HFFc6 (cell line): ENCODE results near the gene ASTL. TPM values are rescaled to one million over a fixed set of nuclear protein-coding genes. Genes with fewer than 3 reads are reported as not detected.

Source experiments
- DNase-seq: peaks from one replicate; pipeline ENCODE4 v3.0.0-alpha.2; 2018
- H3K27ac Mint-ChIP-seq: 2 replicates; pipeline ENCODE4 v1.8.0; 2020; ENCODE audit warnings: mild to moderate bottlenecking, mixed read lengths
- H3K27me3 Mint-ChIP-seq: 2 replicates; pipeline ENCODE4 v1.8.0; 2021; ENCODE audit warnings: mild to moderate bottlenecking, moderate library complexity, mixed read lengths; ENCODE audit not compliant: insufficient read depth
- H3K36me3 Mint-ChIP-seq: 2 replicates; pipeline ENCODE4 v1.8.0; 2021; ENCODE audit warnings: low read depth, mixed read lengths
- H3K4me1 Mint-ChIP-seq: 2 replicates; pipeline ENCODE4 v1.8.0; 2020; ENCODE audit warnings: low read depth, mixed read lengths
- H3K4me3 Mint-ChIP-seq: 2 replicates; pipeline ENCODE4 v1.8.0; 2020; ENCODE audit warnings: mild to moderate bottlenecking, moderate library complexity, mixed read lengths
- H3K9me3 Mint-ChIP-seq: 2 replicates; pipeline ENCODE4 v1.8.0; 2020; ENCODE audit warnings: mild to moderate bottlenecking, mixed read lengths
- CTCF ChIP-seq: fragments of 200-600 bp; sonication (generic); IDR thresholded peaks from 2 replicates; pipeline ENCODE4 v1.5.0; 2021; ENCODE audit warnings: antibody characterized with exemption, mild to moderate bottlenecking
- total RNA-seq, 6 experiments: library from RNA; stranded (reverse); fragmentation: NEBNext Ultra II Directional; extraction: Animal tissue kit (Norgen Biotek cat#: 25700); gene quantifications; 2 replicates in 1 of 6; 3 replicates in 5 of 6; pipeline ENCODE4 v1.2.3, GENCODE V29; 2021

Gene ASTL
- total RNA-seq, 6 experiments from 2014 or later = 0.25 to 0.39 (median 0.31) TPM; not detected in 3

DNA sequence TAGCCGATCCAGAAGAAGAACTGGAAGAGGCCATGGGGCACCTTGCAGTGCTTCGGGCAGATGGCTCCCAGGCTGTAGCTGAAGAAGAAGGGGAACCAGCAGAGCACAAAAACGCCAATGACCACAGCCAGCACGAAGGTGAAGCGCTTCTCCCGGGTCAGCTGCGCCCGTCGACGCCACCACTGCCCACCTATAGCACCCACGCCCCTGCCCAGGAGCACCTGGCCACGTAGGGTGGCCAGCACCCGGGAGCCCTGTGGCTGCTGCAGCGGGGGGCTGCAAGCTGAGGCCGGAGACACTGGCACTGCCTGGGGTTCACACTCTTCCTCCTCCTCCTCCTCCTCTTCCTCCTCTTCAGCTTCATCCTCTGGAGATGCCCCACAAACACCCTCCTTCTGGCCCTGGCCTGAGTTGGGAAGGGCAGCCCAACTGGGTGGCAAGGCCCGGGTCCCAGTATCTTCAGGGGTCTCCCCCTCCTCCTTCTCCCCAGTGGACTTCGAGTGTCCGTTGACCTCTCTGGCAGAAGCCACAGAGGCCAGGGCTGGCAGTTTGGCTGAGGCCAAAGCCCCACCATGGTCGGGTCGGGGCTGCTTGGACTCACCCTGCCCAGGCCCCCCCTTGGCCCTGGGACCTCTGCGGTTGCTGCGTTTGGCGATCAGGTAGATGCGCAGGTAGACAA is 23.3 kb downstream of the ASTL start:
- Mint-ChIP-seq H3K36me3 (peaks cover 7% of the 10 kb centered on the region), H3K4me1 (peaks cover 8% of the 10 kb centered on the region), H3K27me3 (peaks cover 54% of the 10 kb centered on the region), H3K9me3 (no peaks in the 10 kb centered on the region), H3K4me3 (no peak overlapping the region), H3K27ac (no peak overlapping the region)
- DNase-seq = no peak
- no peak for TF ChIP-seq CTCF

GRCh38 chr2:96114546-96114902 is 23.8 kb downstream of the ASTL start:
- H3K36me3 Mint-ChIP-seq = peaks cover 7% of the 10 kb centered on the region
- no peak overlapping the region for H3K4me3 Mint-ChIP-seq
- no peaks in the 10 kb centered on the region for H3K9me3 Mint-ChIP-seq
- H3K27me3 Mint-ChIP-seq = peaks cover 52% of the 10 kb centered on the region
- peaks cover 8% of the 10 kb centered on the region for H3K4me1 Mint-ChIP-seq
- DNase-seq = no peak
- no peak for TF ChIP-seq CTCF
- no peak overlapping the region for H3K27ac Mint-ChIP-seq

GRCh38 chr2:96113951-96114350 is 24.4 kb downstream of the ASTL start:
- no peaks in the 10 kb centered on the region for H3K9me3 Mint-ChIP-seq
- H3K4me3 Mint-ChIP-seq = no peak overlapping the region
- H3K27ac Mint-ChIP-seq = no peak overlapping the region
- H3K27me3 Mint-ChIP-seq = peaks cover 47% of the 10 kb centered on the region
- DNase-seq = no peak
- TF ChIP-seq CTCF = no peak
- H3K36me3 Mint-ChIP-seq = peaks cover 7% of the 10 kb centered on the region
- peaks cover 10% of the 10 kb centered on the region for H3K4me1 Mint-ChIP-seq

GRCh38 chr2:96113367-96113677 is 25.0 kb downstream of the ASTL start:
- no peak overlapping the region for H3K4me3 Mint-ChIP-seq
- peaks cover 44% of the 10 kb centered on the region for H3K27me3 Mint-ChIP-seq
- TF ChIP-seq CTCF = peak; percentile 37
- no peak for DNase-seq
- H3K9me3 Mint-ChIP-seq = no peaks in the 10 kb centered on the region
- peaks cover 7% of the 10 kb centered on the region for H3K36me3 Mint-ChIP-seq
- H3K27ac Mint-ChIP-seq = no peak overlapping the region
- H3K4me1 Mint-ChIP-seq = peaks cover 12% of the 10 kb centered on the region

DNA sequence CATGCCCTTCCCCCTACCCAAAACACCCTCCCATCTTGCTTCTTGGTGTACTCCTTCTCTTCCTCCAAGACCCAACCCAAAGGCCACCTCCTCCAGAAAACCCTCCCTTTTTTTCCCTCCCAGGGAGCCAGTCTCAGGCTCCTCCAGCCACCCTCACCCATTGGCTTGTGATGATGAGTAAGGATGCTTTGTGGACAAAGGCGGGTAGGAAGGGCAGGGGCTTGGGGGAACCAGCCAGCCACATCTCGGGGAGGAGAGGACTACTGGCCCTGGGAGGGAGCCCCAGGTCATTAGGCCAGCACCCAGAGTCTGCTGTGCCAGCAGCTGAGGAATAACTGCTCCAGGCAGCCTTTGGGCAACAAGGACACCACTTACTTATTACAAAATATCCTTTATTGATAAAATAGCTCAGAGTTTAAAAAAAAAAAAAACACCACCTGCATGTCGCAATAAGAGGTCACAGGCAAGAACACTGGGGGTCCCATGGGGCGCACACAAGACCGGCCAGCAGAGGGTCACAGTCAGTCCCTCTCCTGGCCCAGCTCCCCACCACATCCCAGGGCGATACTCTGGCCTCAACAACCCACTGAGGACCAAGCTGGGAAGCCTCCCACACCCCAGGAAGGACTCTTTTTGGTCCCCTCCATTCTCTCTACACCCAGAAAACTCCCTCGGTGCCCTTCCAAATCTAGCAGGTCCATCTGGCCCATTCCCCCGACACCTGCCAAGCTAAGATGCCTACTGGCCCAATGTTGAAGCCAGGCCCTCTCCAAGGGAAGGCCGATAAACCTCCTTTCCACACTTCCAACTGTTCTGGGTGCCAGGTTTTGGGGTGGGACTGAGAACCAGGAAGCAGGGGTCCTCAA is 25.6 kb downstream of the ASTL start:
- no peak overlapping the region for H3K27ac Mint-ChIP-seq
- peaks cover 10% of the 10 kb centered on the region for H3K4me1 Mint-ChIP-seq
- H3K36me3 Mint-ChIP-seq = peaks cover 7% of the 10 kb centered on the region
- no peak for DNase-seq
- H3K9me3 Mint-ChIP-seq = no peaks in the 10 kb centered on the region
- H3K4me3 Mint-ChIP-seq = no peak overlapping the region
- peaks cover 40% of the 10 kb centered on the region for H3K27me3 Mint-ChIP-seq
- no peak for TF ChIP-seq CTCF
